Parathyroid adenoma (tissue), 2 donors: Measurements from ENCODE around the gene NSUN6.

Source experiments
- H2AFZ ChIP-seq: fragments of 300-600 bp; sonication (generic); one replicate; pipeline ENCODE4 v1.7.0; 2017; ENCODE audit warnings: antibody characterized with exemption, mild to moderate bottlenecking
- H3K27ac ChIP-seq: fragments of 300-600 bp; sonication (generic); one replicate; pipeline ENCODE4 v1.7.0; 2017
- H3K27me3 ChIP-seq: fragments of 300-600 bp; sonication (generic); one replicate; pipeline ENCODE4 v1.7.0; 2017; ENCODE audit warnings: low read length; ENCODE audit not compliant: control insufficient read depth, insufficient read depth
- H3K36me3 ChIP-seq: fragments of 300-600 bp; sonication (generic); one replicate; pipeline ENCODE4 v1.7.0; 2017; ENCODE audit warnings: low read length; ENCODE audit not compliant: control insufficient read depth, insufficient read depth
- H3K4me1 ChIP-seq: fragments of 300-600 bp; sonication (generic); one replicate; pipeline ENCODE4 v1.7.0; 2017; ENCODE audit warnings: control low read depth
- H3K4me2 ChIP-seq: fragments of 300-600 bp; sonication (generic); one replicate; pipeline ENCODE4 v1.7.0; 2017; ENCODE audit warnings: low read length
- H3K4me3 ChIP-seq: fragments of 300-600 bp; sonication (generic); one replicate; pipeline ENCODE4 v1.7.0; 2017; ENCODE audit warnings: low read depth, low read length
- H3K79me2 ChIP-seq: fragments of 300-600 bp; sonication (generic); one replicate; pipeline ENCODE4 v1.7.0; 2017; ENCODE audit warnings: control low read depth
- H3K9ac ChIP-seq: fragments of 300-600 bp; sonication (generic); one replicate; pipeline ENCODE4 v1.7.0; 2017; ENCODE audit warnings: mild to moderate bottlenecking
- H3K9me3 ChIP-seq: fragments of 300-600 bp; sonication (generic); one replicate; pipeline ENCODE4 v1.7.0; 2017; ENCODE audit warnings: low read length; ENCODE audit not compliant: control insufficient read depth
- TF ChIP-seq, protein P1 (sequence below): fragments of 300-600 bp; sonication (generic); IDR thresholded peaks from one replicate; pipeline ENCODE4 v1.7.0; 2017; ENCODE audit warnings: antibody characterized with exemption, mild to moderate bottlenecking
- donor health status: primary hyperparathyroidism.

NSUN6 gene

DNA sequence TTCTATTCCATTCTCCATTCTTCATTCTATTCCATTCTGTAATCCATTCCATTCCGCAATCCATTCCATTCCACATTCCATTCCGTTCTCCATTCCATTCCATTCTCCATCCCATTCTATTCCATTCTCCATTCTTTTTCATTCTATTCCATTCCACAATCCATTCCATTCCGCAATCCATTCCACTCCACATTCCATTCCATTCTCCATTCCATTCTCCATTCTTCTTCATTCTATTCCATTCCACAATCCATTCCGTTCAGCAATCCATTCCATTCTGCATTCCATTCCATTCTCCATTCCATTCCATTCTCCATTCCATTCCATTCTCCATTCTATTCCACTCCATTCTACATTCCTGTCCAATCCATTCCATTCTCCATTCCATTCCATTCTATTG is 85.2 kb downstream of the NSUN6 start:
- Histone ChIP-seq H2AFZ (no peak overlapping the region), H3K27me3 (no peaks in the 10 kb centered on the region), H3K4me3 (no peak overlapping the region), H3K27ac (no peak overlapping the region), H3K4me1 (no peaks in the 10 kb centered on the region), H3K4me2 (no peak overlapping the region), H3K79me2 (no peaks in the 10 kb centered on the region), H3K9ac (no peak overlapping the region), H3K36me3 (no peaks in the 10 kb centered on the region), H3K9me3 (no peaks in the 10 kb centered on the region)
- TF ChIP-seq, protein P1, sequence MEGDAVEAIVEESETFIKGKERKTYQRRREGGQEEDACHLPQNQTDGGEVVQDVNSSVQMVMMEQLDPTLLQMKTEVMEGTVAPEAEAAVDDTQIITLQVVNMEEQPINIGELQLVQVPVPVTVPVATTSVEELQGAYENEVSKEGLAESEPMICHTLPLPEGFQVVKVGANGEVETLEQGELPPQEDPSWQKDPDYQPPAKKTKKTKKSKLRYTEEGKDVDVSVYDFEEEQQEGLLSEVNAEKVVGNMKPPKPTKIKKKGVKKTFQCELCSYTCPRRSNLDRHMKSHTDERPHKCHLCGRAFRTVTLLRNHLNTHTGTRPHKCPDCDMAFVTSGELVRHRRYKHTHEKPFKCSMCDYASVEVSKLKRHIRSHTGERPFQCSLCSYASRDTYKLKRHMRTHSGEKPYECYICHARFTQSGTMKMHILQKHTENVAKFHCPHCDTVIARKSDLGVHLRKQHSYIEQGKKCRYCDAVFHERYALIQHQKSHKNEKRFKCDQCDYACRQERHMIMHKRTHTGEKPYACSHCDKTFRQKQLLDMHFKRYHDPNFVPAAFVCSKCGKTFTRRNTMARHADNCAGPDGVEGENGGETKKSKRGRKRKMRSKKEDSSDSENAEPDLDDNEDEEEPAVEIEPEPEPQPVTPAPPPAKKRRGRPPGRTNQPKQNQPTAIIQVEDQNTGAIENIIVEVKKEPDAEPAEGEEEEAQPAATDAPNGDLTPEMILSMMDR: no peak

DNA sequence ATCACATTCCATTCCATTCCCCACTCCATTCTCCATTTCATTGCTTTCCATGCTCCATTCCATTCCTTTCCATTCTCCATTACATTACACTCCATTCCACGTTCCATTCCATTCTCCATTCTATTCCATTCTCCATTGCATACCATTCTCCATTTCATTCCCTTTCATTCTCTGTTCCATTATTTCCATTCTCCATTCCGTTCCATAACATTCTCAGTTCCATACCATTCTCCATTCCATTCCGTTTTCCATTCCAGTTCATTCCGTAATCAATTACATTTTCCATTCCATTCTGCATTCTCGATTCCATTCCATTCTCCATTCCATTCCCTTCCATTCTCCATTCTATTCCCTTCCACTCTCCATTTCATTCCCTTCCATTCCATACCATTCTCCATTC is 86.4 kb downstream of the NSUN6 start:
- Histone ChIP-seq H2AFZ (no peak overlapping the region), H3K27ac (no peak overlapping the region), H3K4me1 (no peaks in the 10 kb centered on the region), H3K4me3 (no peak overlapping the region), H3K9ac (no peak overlapping the region), H3K79me2 (no peaks in the 10 kb centered on the region), H3K9me3 (no peaks in the 10 kb centered on the region), H3K27me3 (no peaks in the 10 kb centered on the region), H3K4me2 (no peak overlapping the region), H3K36me3 (no peaks in the 10 kb centered on the region)
- TF ChIP-seq, protein P1: no peak

DNA sequence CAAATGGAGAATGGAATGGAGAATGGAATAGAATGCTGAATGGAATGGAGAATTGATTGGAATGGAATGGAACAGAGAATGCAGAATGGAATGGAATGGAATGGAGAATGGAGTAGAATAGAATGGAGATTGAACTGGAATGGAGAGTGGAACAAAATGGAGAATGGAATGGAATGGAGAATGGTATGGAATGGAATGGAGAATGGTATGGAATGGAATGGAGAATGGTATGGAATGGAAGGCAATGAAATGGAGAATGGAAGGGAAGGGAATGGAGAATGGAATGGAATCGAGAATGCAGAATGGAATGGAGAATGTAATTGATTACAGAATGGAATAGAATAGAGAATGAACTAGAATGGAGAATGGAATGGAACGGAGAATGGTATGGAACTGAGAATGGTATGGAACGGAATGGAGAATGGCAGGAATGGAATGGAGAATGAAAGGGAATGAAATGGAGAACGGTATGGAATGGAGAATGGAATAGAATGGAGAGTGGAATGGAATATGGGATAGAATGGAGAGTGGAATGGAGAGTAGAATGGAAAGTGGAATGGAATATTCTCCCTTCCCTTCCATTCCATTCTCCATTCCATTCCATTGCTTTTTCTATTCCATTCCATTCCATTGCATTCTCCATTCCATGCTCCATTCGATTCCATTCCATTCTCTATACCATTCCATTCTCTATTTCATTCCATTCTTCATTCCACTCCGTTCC is 88.2 kb downstream of the NSUN6 start:
- Histone ChIP-seq H3K27ac (no peak overlapping the region), H3K27me3 (no peaks in the 10 kb centered on the region), H3K4me1 (no peaks in the 10 kb centered on the region), H3K36me3 (no peaks in the 10 kb centered on the region), H3K4me3 (no peak overlapping the region), H3K79me2 (no peaks in the 10 kb centered on the region), H2AFZ (no peak overlapping the region), H3K4me2 (no peak overlapping the region), H3K9me3 (no peaks in the 10 kb centered on the region), H3K9ac (no peak overlapping the region)
- TF ChIP-seq, protein P1: no peak

DNA sequence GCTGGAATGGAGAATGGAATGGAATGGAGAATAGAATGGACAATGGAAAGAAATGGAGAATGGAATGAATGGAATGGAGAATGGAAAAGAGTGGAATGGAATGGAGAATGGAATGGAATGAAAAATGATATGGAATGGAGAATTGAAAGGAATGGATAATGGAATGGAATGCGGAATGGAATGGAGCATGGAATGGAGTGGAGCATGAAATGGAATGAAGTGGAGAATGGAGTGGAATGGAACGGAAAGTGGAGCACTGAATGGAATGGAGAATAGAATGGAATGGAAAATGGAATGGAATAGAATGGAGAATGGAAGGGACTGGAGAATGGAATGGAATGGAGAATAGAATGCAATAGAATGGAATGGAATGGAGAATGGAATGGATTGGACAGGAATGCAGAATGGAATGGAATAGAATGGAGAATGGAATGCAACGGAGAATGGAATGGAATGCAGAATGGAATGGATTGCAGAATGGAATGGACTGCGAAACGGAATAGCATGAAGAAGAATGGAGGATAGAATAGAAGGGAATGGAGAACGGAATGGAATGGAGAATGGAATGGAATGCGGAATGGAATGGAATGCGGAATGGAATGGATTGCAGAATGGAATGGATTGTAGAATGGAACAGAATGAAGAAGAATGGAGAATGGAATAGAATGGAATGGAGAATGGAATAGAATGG is 89.4 kb downstream of the NSUN6 start:
- Histone ChIP-seq H3K27ac (no peak overlapping the region), H3K27me3 (no peaks in the 10 kb centered on the region), H3K9me3 (no peaks in the 10 kb centered on the region), H3K4me3 (no peak overlapping the region), H3K4me2 (no peak overlapping the region), H3K36me3 (no peaks in the 10 kb centered on the region), H3K79me2 (no peaks in the 10 kb centered on the region), H2AFZ (no peak overlapping the region), H3K4me1 (no peaks in the 10 kb centered on the region), H3K9ac (no peak overlapping the region)
- TF ChIP-seq, protein P1: no peak
